Spleen (tissue), 11 donors: ENCODE measurements around the gene NDUFS2. TPM values are rescaled to one million over a fixed set of nuclear protein-coding genes. Genes with fewer than 3 reads are reported as not detected.

Experiments
- DNase-seq: peaks from one replicate; pipeline ENCODE4 v3.0.0-alpha.2; 2020
- H3K27ac ChIP-seq, 8 donors: fragments of 200-600 bp; sonication (generic) in 7 of 8; 1 replicate in 4 of 8; 2 replicates in 4 of 8; pipeline versions ENCODE4 v1.5.0 to v1.8.0; 2016 to 2021; ENCODE audit warnings: inconsistent platforms in 4 of 8, mild to moderate bottlenecking in 4 of 8, moderate library complexity in 1 of 8
- H3K27me3 ChIP-seq, 7 donors: fragments of 200-600 bp; sonication (generic) in 6 of 7; replicated peaks in 1 of 7; 1 replicate in 4 of 7; 2 replicates in 3 of 7; pipeline versions ENCODE4 v1.5.0 to v1.8.0; 2016 to 2021; ENCODE audit warnings: inconsistent platforms in 3 of 7, mild to moderate bottlenecking in 1 of 7
- H3K36me3 ChIP-seq, 6 donors: fragments of 200-600 bp; sonication (generic) in 5 of 6; 1 replicate in 4 of 6; 2 replicates in 2 of 6; pipeline versions ENCODE4 v1.5.0 to v1.8.0; 2016 to 2021; ENCODE audit warnings: inconsistent platforms in 2 of 6
- H3K4me1 ChIP-seq, 6 donors: fragments of 200-600 bp; sonication (generic) in 5 of 6; 1 replicate in 3 of 6; 2 replicates in 3 of 6; pipeline versions ENCODE4 v1.5.0 to v1.8.0; 2016 to 2021; ENCODE audit warnings: inconsistent platforms in 3 of 6
- H3K4me3 ChIP-seq, 8 donors: fragments of 200-600 bp; sonication (generic) in 7 of 8; 1 replicate in 4 of 8; 2 replicates in 4 of 8; pipeline versions ENCODE4 v1.5.0 to v1.8.0; 2016 to 2021; ENCODE audit warnings: inconsistent platforms in 4 of 8, mild to moderate bottlenecking in 4 of 8, moderate library complexity in 2 of 8
- H3K9me3 ChIP-seq, 8 donors: fragments of 200-600 bp; sonication (generic) in 7 of 8; 1 replicate in 4 of 8; 2 replicates in 4 of 8; pipeline versions ENCODE4 v1.5.0 to v1.8.0; 2016 to 2021; ENCODE audit warnings: inconsistent platforms in 4 of 8
- POLR2A ChIP-seq, 3 donors: fragments of 450-650 bp; IDR thresholded peaks; one replicate each; pipeline ENCODE4 v1.5.1; 2017; ENCODE audit warnings: antibody characterized with exemption in 3 of 3, mild to moderate bottlenecking in 1 of 3
- POLR2AphosphoS5 ChIP-seq, 3 donors: sonication (generic); formaldehyde crosslinking; IDR thresholded peaks; one replicate each; pipeline ENCODE4 v1.5.1; 2017; ENCODE audit warnings: antibody characterized with exemption in 3 of 3
- WGBS, 5 donors: extraction: QIAGEN DNeasy Blood & Tissue Kit in 3 of 5; methylation state at CpG; one replicate each; pipeline versions ENCODE4 v1.1.5 to v1.1.7; 2013 to 2018; 5-methylcytosine and 5-hydroxymethylcytosine counted together
- intact Hi-C: fragments of 100-400 bp; cut with DNase I; formaldehyde crosslinking; loops from one replicate; pipeline ENCODE4 v1.15.0; 2023; ENCODE audit warnings: low total_unique reads
- polyA plus RNA-seq, 3 donors: library from polyadenylated mRNA; stranded (reverse); fragments of 200-250 nt; gene quantifications; one replicate each; pipeline ENCODE4 v1.2.1, GENCODE V29; 2013
- total RNA-seq, 7 donors: library from RNA; depleted of rRNA in 3 of 7; stranded (reverse); fragments of >200 nt in 3 of 7; fragmentation: NEBNext Ultra II Directional in 4 of 7; extraction: Animal tissue kit (Norgen Biotek cat#: 25700) in 4 of 7; gene quantifications; one replicate each; pipeline versions ENCODE4 v1.1.0 to v1.2.1, GENCODE V29; 2016 to 2021
- TF ChIP-seq, protein P1 (sequence below), 11 experiments: fragments of 200-600 bp in 7 of 11; fragments of 450-650 bp in 4 of 11; sonication (generic) in 4 of 11; IDR thresholded peaks in 8 of 11; conservative IDR thresholded peaks in 3 of 11; 1 replicate in 7 of 11; 2 replicates in 4 of 11; pipeline versions ENCODE4 v1.4.0 to v1.8.0; 2016 to 2021; ENCODE audit warnings: antibody characterized with exemption in 11 of 11, inconsistent platforms in 4 of 11, mild to moderate bottlenecking in 1 of 11
- donor health status: healthy with polysubstance abuse.
- donor health status: DM: no; HTN: no; CAD: no; lungs with moderate emphysema.
- donor health status: DM: no; HTN: no; CAD: no.
- donor health status: Bipolar disorder and iron deficiency.
- donor health status: healthy.
- donor health status: DM: no; HTN: no; CAD: no.
- donor health status: DM: yes; HTN: yes; CAD: no.

NDUFS2 gene
- total and polyA plus RNA-seq, 10 donors, result 27.0 to 110 (median 83.6) TPM

DNA sequence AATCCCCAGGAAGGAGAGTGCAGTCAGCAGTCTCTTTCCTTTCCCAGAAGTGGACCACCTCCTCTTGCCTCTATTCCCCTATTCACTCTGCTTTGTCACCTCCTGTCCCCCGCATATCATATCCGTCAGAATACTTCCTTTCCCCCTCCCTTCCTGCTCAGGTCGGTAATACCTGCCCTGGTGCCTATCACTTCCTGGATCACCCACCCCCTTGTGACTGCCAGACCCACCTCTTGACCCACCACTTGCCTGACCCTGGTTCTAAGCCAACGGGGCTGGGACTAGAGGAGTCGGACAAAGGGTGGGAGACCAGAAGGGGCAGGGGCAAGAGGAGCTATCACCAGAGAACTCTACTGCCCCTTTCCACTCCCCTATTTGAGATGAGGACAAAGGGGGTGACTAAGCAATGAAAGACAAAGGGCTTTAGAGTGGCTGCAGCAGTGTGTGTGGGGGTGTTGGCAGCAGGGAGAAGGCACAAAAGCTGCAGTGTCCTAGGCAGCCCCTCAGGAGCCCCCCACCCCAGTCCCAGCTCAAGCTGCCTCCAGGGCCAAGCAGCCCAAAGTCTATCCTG, 1.7 kb upstream of the NDUFS2 start:
- H3K9me3 ChIP-seq, result no peaks in the 10 kb centered on the region
- DNase-seq, result peak; percentile 77
- H3K27me3 ChIP-seq, result no peaks in the 10 kb centered on the region
- TF ChIP-seq POLR2A (IDR thresholded peaks at IDR 0.05), result no peak
- no peak for TF ChIP-seq POLR2AphosphoS5 (IDR thresholded peaks at IDR 0.05)
- TF ChIP-seq, protein P1, sequence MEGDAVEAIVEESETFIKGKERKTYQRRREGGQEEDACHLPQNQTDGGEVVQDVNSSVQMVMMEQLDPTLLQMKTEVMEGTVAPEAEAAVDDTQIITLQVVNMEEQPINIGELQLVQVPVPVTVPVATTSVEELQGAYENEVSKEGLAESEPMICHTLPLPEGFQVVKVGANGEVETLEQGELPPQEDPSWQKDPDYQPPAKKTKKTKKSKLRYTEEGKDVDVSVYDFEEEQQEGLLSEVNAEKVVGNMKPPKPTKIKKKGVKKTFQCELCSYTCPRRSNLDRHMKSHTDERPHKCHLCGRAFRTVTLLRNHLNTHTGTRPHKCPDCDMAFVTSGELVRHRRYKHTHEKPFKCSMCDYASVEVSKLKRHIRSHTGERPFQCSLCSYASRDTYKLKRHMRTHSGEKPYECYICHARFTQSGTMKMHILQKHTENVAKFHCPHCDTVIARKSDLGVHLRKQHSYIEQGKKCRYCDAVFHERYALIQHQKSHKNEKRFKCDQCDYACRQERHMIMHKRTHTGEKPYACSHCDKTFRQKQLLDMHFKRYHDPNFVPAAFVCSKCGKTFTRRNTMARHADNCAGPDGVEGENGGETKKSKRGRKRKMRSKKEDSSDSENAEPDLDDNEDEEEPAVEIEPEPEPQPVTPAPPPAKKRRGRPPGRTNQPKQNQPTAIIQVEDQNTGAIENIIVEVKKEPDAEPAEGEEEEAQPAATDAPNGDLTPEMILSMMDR (IDR thresholded peaks at IDR 0.05 in 8 of 11, conservative IDR thresholded peaks at IDR 0.05 in 3 of 11), result no peak
- H3K27ac ChIP-seq, result peak overlapping the region; percentile 93 to 97 (median 95)
- intact Hi-C loops, result no loop called here
- H3K4me3 ChIP-seq, result peak overlapping the region in 1 of 8 donors; percentile 83
- peaks cover 52 to 97% (median 88%) of the 10 kb centered on the region in 6 donors for H3K4me1 ChIP-seq
- 37 to 65% (median 42%) methylated on average over 5 of the region's 5 CpGs for WGBS, 5 donors
- H3K36me3 ChIP-seq, result peaks cover 0 to 24% (median 6%) of the 10 kb centered on the region in 6 donors

DNA sequence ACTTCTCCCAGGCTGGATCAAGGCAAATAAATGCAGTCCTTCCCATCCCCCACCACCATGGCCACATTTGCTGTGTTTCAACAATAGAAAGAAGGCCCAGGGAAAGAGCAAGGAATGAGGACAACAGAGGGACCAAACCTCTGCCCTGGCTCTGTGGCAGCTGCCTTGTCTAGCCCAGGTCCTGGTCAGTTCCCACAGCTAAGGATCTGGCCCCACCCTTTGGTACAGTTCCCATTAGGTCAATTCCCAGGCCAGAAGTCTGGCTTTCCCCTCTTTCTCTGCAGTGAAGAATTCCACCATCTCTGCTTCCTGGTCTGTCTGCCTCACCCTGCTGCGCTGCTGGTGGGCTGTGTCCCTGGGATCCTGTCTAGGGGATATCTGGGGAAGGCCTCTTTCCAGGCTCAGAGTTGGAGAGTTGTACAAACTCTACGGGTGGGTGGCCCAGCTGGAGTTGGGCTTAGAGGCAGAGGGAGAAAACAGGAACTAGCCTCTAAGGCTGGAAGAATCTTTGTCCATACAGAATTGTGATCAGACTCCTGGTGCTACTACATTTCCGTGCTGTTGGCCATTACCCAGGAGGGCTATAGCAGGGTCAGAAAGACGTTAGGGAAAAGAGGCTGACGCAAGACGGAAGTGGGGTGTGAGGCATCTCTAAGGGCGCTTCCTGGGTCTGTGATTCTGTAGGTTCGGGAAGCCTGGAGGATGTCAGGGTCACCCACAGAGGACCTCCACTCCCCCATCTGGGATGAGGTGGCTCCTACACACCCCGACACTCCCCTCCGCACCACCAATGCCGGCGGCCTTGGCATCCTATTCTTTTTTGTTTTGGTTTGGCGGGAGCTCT, 953 bp upstream of the NDUFS2 start:
- H3K9me3 ChIP-seq, result no peaks in the 10 kb centered on the region
- intact Hi-C loops, result no loop called here

DNA sequence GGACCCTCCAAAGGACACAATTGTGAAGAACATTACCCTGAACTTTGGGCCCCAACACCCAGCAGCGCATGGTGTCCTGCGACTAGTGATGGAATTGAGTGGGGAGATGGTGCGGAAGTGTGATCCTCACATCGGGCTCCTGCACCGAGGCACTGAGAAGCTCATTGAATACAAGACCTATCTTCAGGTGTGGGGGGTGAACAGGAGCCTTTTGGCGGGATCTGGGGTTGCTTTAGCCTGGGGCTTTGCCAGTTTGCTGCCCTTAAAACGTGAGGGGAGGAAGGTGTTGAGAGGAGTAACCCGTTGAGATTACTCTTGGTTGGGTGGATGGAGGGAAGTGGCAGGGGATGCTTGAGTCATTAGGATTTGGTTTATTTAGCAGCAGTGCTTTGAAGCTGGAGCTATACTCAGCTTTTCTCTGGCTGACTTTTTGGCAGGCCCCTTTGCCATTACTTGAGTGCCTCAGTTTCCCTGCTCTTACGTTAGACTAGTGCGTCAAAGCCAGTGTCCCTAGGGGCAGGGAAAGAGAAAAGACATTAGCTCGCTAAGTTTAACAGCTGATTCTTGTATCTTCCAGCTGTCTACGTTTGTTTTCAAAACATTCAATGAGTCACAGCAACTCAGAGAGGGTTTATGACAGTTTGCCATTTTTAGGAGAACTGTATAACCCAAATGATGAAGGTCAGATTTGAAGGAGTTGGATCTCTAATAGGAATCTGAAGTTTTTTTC, 4.4 kb downstream of the NDUFS2 start:
- TF ChIP-seq, protein P1 (IDR thresholded peaks at IDR 0.05 in 8 of 11, conservative IDR thresholded peaks at IDR 0.05 in 3 of 11), result no peak
- TF ChIP-seq POLR2AphosphoS5 (IDR thresholded peaks at IDR 0.05) (no peak), POLR2A (IDR thresholded peaks at IDR 0.05) (no peak)
- Histone ChIP-seq H3K27ac (peak overlapping the region in 7 of 8 donors; percentile 47 to 97 (median 72)), H3K4me1 (peaks cover 40 to 89% (median 69%) of the 10 kb centered on the region in 6 donors), H3K36me3 (peaks cover 11 to 84% (median 65%) of the 10 kb centered on the region in 6 donors), H3K9me3 (no peaks in the 10 kb centered on the region), H3K27me3 (no peaks in the 10 kb centered on the region), H3K4me3 (peak overlapping the region in 1 of 8 donors; percentile 35)
- no peak for DNase-seq
- intact Hi-C loops, result no loop called here
- WGBS, 5 donors, result 79 to 93% (median 90%) methylated on average over 12 of the region's 12 CpGs

More for the DNA sequence above, 953 bp upstream of the NDUFS2 start:
- peak; percentile 84 for DNase-seq
- peak in 1 of 3 donors; percentile 37 for TF ChIP-seq POLR2AphosphoS5 (IDR thresholded peaks at IDR 0.05)
- TF ChIP-seq POLR2A (IDR thresholded peaks at IDR 0.05), result no peak
- H3K4me1 ChIP-seq, result peaks cover 55 to 97% (median 88%) of the 10 kb centered on the region in 6 donors
- WGBS, 5 donors, result 49 to 64% (median 51%) methylated on average over 13 of the region's 13 CpGs
- H3K4me3 ChIP-seq, result peak overlapping the region in 7 of 8 donors; percentile 70 to 88 (median 81)
- H3K36me3 ChIP-seq, result peaks cover 0 to 31% (median 12%) of the 10 kb centered on the region in 6 donors
- H3K27ac ChIP-seq, result peak overlapping the region; percentile 93 to 97 (median 95)
- H3K27me3 ChIP-seq, result no peaks in the 10 kb centered on the region

DNA sequence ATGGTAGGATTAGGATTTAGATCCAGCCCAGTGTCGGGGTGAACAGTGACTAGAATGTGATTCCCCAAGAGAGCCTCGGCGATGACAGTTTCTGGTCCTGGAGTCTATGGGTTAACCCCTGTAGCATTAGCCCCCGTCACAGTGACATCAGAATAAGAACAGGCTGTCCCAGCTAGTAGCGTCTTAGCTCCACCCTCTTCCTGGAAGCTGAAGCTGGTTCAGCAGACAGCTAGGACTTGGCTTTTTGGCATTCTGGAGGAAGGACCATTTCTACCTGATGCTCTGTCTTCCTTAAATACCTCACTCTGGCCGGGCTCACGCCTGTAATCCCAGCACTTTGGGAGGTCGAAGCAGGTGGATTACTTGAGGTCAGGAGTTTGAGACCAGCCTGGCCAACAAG, 5.0 kb downstream of the NDUFS2 start:
- Histone ChIP-seq H3K27ac (peak overlapping the region in 7 of 8 donors; percentile 47 to 97 (median 72)), H3K27me3 (no peaks in the 10 kb centered on the region), H3K9me3 (no peaks in the 10 kb centered on the region), H3K4me3 (peak overlapping the region in 1 of 8 donors; percentile 35), H3K4me1 (peaks cover 38 to 84% (median 65%) of the 10 kb centered on the region in 6 donors), H3K36me3 (peaks cover 15 to 90% (median 71%) of the 10 kb centered on the region in 6 donors)
- TF ChIP-seq POLR2AphosphoS5 (IDR thresholded peaks at IDR 0.05) (peak in 2 of 3 donors; percentile 28 to 89), POLR2A (IDR thresholded peaks at IDR 0.05) (no peak)
- WGBS, 5 donors, result 69 to 80% (median 76%) methylated on average over 8 of the region's 8 CpGs
- intact Hi-C loops, result no loop called here
- DNase-seq, result no peak
